ENCODE results near the gene NYNRIN.

- no peak for TF ChIP-seq SUZ12 (IDR thresholded peaks at IDR 0.05; ENCODE audit: low read length)
- no peak for TF ChIP-seq JUN (IDR thresholded peaks at IDR 0.05; ENCODE audit: low read depth, low read length)
- TF ChIP-seq MAFK (IDR thresholded peaks at IDR 0.05; ENCODE audit: low read depth, low read length), result no peak
- no peak for TF ChIP-seq ZNF274 (IDR thresholded peaks at IDR 0.05; ENCODE audit: borderline replicate concordance, extremely low read depth, low read length)
- no peak for TF ChIP-seq USF2 (IDR thresholded peaks at IDR 0.05; ENCODE audit: low read length)
- TF ChIP-seq, protein P1, sequence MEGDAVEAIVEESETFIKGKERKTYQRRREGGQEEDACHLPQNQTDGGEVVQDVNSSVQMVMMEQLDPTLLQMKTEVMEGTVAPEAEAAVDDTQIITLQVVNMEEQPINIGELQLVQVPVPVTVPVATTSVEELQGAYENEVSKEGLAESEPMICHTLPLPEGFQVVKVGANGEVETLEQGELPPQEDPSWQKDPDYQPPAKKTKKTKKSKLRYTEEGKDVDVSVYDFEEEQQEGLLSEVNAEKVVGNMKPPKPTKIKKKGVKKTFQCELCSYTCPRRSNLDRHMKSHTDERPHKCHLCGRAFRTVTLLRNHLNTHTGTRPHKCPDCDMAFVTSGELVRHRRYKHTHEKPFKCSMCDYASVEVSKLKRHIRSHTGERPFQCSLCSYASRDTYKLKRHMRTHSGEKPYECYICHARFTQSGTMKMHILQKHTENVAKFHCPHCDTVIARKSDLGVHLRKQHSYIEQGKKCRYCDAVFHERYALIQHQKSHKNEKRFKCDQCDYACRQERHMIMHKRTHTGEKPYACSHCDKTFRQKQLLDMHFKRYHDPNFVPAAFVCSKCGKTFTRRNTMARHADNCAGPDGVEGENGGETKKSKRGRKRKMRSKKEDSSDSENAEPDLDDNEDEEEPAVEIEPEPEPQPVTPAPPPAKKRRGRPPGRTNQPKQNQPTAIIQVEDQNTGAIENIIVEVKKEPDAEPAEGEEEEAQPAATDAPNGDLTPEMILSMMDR (IDR thresholded peaks at IDR 0.05; ENCODE audit: control extremely low read depth in 1 of 3, insufficient read depth in 1 of 3, low read depth in 1 of 3, low read length in 3 of 3), result 0 out of 4 replicates have a peak, but pooled peaks of 1 of the 3 experiments have one; percentile 4
- TF ChIP-seq POLR2A (IDR thresholded peaks at IDR 0.05; ENCODE audit: control extremely low read depth in 1 of 2, low read depth in 2 of 2, low read length in 2 of 2), result no peak
- TF ChIP-seq ATF3 (IDR thresholded peaks at IDR 0.05; ENCODE audit: insufficient read depth, low read depth, low read length), result no peak
- no peak for TF ChIP-seq HDAC6 (IDR thresholded peaks at IDR 0.05; ENCODE audit: low read depth, low read length)
- no peak for TF ChIP-seq EP300 (IDR thresholded peaks at IDR 0.05; ENCODE audit: borderline replicate concordance in 1 of 2, low read depth in 2 of 2, low read length in 2 of 2)
- TF ChIP-seq CHD1 (IDR thresholded peaks at IDR 0.05; ENCODE audit: low read depth, low read length), result no peak
- no peak for TF ChIP-seq NRF1 (IDR thresholded peaks at IDR 0.05; ENCODE audit: low read depth, low read length)
Measured at GRCh38 chr14:24351517-24351916, 47.3 kb upstream of the NYNRIN start.

All from H1 (cell line).